Colonic mucosa (tissue), 4 donors: Measurements from ENCODE around the gene KDM1A. TPM values are rescaled to one million over a fixed set of nuclear protein-coding genes. Genes with fewer than 3 reads are reported as not detected.

Experiments used
- DNase-seq: peaks from one replicate; pipeline ENCODE4 v3.0.0-alpha.2; 2020
- H3K27ac ChIP-seq: fragments of 200-600 bp; one replicate; pipeline ENCODE4 v1.8.0; 2021
- H3K27me3 ChIP-seq: fragments of 200-600 bp; one replicate; pipeline ENCODE4 v1.8.0; 2021
- H3K36me3 ChIP-seq: fragments of 200-600 bp; one replicate; pipeline ENCODE4 v1.8.0; 2021
- H3K4me1 ChIP-seq: fragments of 200-600 bp; one replicate; pipeline ENCODE4 v1.8.0; 2021; ENCODE audit warnings: mild to moderate bottlenecking
- H3K4me3 ChIP-seq: fragments of 200-600 bp; one replicate; pipeline ENCODE4 v1.8.0; 2021
- H3K9ac ChIP-seq, 2 donors: one replicate each; pipeline ENCODE4 v1.7.0; 2013; ENCODE audit warnings: control low read depth in 2 of 2, low read depth in 2 of 2, low read length in 2 of 2
- H3K9me3 ChIP-seq: fragments of 200-600 bp; one replicate; pipeline ENCODE4 v1.8.0; 2021
- intact Hi-C: fragments of 100-400 bp; cut with DNase I; formaldehyde crosslinking; loops from one replicate; pipeline ENCODE4 v1.14.1; 2022
- total RNA-seq, 2 donors: library from RNA; stranded (reverse); fragmentation: NEBNext Ultra II Directional in 1 of 2; extraction: Animal tissue kit (Norgen Biotek cat#: 25700) in 1 of 2; gene quantifications; one replicate each; pipeline ENCODE4 v1.2.1, GENCODE V29; 2021
- TF ChIP-seq, protein P1 (sequence below): fragments of 200-600 bp; IDR thresholded peaks from one replicate; pipeline ENCODE4 v1.8.0; 2022; ENCODE audit warnings: antibody characterized with exemption, mild to moderate bottlenecking
- donor health status: healthy.
- donor health status: DM: no; HTN: no; CAD: no.
- donor health status: DM: no; HTN: no; CAD: no.

Gene KDM1A
- total RNA-seq, 2 donors from 2014 or later = 59.2 to 72.6 TPM

GRCh38 chr1:23100074-23100748 is 80.9 kb downstream of the KDM1A start:
- TF ChIP-seq, protein P1, sequence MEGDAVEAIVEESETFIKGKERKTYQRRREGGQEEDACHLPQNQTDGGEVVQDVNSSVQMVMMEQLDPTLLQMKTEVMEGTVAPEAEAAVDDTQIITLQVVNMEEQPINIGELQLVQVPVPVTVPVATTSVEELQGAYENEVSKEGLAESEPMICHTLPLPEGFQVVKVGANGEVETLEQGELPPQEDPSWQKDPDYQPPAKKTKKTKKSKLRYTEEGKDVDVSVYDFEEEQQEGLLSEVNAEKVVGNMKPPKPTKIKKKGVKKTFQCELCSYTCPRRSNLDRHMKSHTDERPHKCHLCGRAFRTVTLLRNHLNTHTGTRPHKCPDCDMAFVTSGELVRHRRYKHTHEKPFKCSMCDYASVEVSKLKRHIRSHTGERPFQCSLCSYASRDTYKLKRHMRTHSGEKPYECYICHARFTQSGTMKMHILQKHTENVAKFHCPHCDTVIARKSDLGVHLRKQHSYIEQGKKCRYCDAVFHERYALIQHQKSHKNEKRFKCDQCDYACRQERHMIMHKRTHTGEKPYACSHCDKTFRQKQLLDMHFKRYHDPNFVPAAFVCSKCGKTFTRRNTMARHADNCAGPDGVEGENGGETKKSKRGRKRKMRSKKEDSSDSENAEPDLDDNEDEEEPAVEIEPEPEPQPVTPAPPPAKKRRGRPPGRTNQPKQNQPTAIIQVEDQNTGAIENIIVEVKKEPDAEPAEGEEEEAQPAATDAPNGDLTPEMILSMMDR = no peak
- no peak for DNase-seq
- H3K27ac ChIP-seq = no peak overlapping the region
- intact Hi-C loops = no loop called here
- H3K9ac ChIP-seq = no peak overlapping the region
- no peaks in the 10 kb centered on the region for H3K36me3 ChIP-seq
- no peaks in the 10 kb centered on the region for H3K9me3 ChIP-seq
- H3K27me3 ChIP-seq = no peaks in the 10 kb centered on the region
- H3K4me1 ChIP-seq = peaks cover 18% of the 10 kb centered on the region
- no peak overlapping the region for H3K4me3 ChIP-seq

GRCh38 chr1:23101101-23101827 is 82.0 kb downstream of the KDM1A start:
- intact Hi-C loops = no loop called here

DNA sequence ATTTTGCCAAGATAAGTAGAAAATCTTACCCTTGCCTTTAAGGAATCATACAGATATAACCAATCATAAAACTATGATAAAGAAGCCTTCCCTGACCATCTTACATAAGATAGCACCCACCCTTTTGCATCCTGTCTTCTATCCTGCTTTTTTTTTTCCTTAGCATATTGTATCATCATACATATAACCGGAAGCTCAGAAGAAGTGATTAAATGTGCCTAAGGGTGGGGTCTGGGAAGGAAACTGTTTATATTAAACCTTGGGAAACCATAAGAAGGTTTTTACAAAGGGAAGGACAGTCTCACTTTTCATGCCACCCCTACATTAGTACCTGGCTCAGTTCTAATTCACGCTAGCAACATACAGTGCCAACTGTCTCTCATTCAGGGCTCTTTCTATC is 82.6 kb downstream of the KDM1A start:
- no peaks in the 10 kb centered on the region for H3K9me3 ChIP-seq
- no peaks in the 10 kb centered on the region for H3K36me3 ChIP-seq
- no peak overlapping the region for H3K4me3 ChIP-seq
- intact Hi-C loops = no loop called here
- peak overlapping the region in 1 of 2 donors; percentile 38 for H3K9ac ChIP-seq
- H3K27me3 ChIP-seq = no peaks in the 10 kb centered on the region
- TF ChIP-seq, protein P1 = no peak
- no peak for DNase-seq
- peak overlapping the region; percentile 56 for H3K27ac ChIP-seq
- H3K4me1 ChIP-seq = peaks cover 18% of the 10 kb centered on the region

More at GRCh38 chr1:23101101-23101827, 82.0 kb downstream of the KDM1A start:
- H3K4me3 ChIP-seq = no peak overlapping the region
- no peak for DNase-seq
- peaks cover 18% of the 10 kb centered on the region for H3K4me1 ChIP-seq
- no peaks in the 10 kb centered on the region for H3K9me3 ChIP-seq
- peak overlapping the region in 1 of 2 donors; percentile 14 for H3K9ac ChIP-seq
- no peaks in the 10 kb centered on the region for H3K27me3 ChIP-seq
- peak overlapping the region; percentile 56 for H3K27ac ChIP-seq
- no peaks in the 10 kb centered on the region for H3K36me3 ChIP-seq
- TF ChIP-seq, protein P1 = no peak

DNA sequence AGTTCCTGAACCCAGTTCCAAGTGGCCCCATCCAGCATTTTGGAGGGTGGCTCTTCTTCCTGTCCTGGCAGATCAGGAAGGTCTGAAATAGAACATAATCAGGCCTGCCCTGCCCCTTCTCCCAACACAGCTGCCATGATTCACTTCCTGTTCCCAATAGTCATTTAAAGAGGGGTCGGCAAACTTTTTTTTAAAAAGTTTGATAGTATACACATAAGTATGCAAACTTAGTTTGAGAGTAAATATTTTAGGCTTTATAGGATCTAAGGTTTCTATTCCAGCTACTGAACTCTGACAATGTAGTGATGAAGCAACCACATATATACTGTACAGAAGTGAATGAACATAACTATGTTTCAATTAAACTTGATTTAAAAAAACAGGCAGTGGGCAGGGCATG is 83.0 kb downstream of the KDM1A start:
- H3K4me1 ChIP-seq = peaks cover 18% of the 10 kb centered on the region
- H3K4me3 ChIP-seq = no peak overlapping the region
- H3K27ac ChIP-seq = peak overlapping the region; percentile 56
- no peaks in the 10 kb centered on the region for H3K27me3 ChIP-seq
- peak overlapping the region in 1 of 2 donors; percentile 38 for H3K9ac ChIP-seq
- DNase-seq = peak; percentile 25
- intact Hi-C loops = no loop called here
- no peaks in the 10 kb centered on the region for H3K9me3 ChIP-seq
- H3K36me3 ChIP-seq = no peaks in the 10 kb centered on the region
- TF ChIP-seq, protein P1 = no peak

GRCh38 chr1:23103001-23103889 is 84.0 kb downstream of the KDM1A start:
- DNase-seq = peak; percentile 50

More at GRCh38 chr1:23103001-23103889, 84.0 kb downstream of the KDM1A start:
- H3K36me3 ChIP-seq = no peaks in the 10 kb centered on the region
- TF ChIP-seq, protein P1 = no peak
- peak overlapping the region in 1 of 2 donors; percentile 55 for H3K9ac ChIP-seq
- no peak overlapping the region for H3K4me3 ChIP-seq
- H3K27ac ChIP-seq = peak overlapping the region; percentile 56
- H3K4me1 ChIP-seq = peaks cover 18% of the 10 kb centered on the region
- H3K27me3 ChIP-seq = no peaks in the 10 kb centered on the region
- H3K9me3 ChIP-seq = no peaks in the 10 kb centered on the region
- intact Hi-C loops = no loop called here
